Gastroesophageal sphincter (tissue), 3 donors: ENCODE data around the gene ZFR.

Source experiments
- EP300 ChIP-seq: sonication (generic); formaldehyde crosslinking; IDR thresholded peaks from one replicate; pipeline ENCODE4 v1.6.1; 2017; ENCODE audit warnings: antibody characterized with exemption, mild to moderate bottlenecking
- POLR2AphosphoS5 ChIP-seq: sonication (generic); formaldehyde crosslinking; IDR thresholded peaks from one replicate; pipeline ENCODE4 v1.6.1; 2017; ENCODE audit warnings: antibody characterized with exemption
- TF ChIP-seq, protein P1 (sequence below), 4 experiments: fragments of 200-600 bp in 2 of 4; fragments of 450-650 bp in 2 of 4; sonication (generic) in 1 of 4; IDR thresholded peaks; one replicate each; pipeline ENCODE4 v1.5.1; 2017 to 2019; ENCODE audit warnings: antibody characterized with exemption in 4 of 4, mild to moderate bottlenecking in 2 of 4, moderate library complexity in 2 of 4

DNA sequence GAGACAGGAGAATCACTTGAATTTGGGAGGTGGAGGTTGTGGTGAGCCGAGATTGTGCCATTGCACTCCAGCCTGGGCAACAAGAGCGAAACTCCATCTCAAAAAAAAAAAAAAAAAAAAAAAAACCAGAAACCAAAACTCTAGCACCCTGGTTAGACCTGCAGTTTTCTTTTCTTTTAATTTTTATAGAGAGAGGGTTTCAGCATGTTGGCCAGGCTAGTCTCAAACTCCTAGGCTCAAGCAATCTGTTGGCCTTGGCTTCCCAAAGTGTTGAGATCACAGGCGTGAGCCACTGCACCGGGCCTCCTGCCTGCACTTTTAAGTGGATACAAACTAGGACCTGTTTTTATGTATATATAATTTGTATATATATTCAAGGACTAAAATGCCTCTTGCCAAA, 118.9 kb downstream of the ZFR start:
- TF ChIP-seq POLR2AphosphoS5 (no peak), EP300 (no peak)
- TF ChIP-seq, protein P1, sequence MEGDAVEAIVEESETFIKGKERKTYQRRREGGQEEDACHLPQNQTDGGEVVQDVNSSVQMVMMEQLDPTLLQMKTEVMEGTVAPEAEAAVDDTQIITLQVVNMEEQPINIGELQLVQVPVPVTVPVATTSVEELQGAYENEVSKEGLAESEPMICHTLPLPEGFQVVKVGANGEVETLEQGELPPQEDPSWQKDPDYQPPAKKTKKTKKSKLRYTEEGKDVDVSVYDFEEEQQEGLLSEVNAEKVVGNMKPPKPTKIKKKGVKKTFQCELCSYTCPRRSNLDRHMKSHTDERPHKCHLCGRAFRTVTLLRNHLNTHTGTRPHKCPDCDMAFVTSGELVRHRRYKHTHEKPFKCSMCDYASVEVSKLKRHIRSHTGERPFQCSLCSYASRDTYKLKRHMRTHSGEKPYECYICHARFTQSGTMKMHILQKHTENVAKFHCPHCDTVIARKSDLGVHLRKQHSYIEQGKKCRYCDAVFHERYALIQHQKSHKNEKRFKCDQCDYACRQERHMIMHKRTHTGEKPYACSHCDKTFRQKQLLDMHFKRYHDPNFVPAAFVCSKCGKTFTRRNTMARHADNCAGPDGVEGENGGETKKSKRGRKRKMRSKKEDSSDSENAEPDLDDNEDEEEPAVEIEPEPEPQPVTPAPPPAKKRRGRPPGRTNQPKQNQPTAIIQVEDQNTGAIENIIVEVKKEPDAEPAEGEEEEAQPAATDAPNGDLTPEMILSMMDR (IDR thresholded peaks at IDR 0.05): no peak
